Measurements from ENCODE around the gene USP40.

Gene USP40

DNA sequence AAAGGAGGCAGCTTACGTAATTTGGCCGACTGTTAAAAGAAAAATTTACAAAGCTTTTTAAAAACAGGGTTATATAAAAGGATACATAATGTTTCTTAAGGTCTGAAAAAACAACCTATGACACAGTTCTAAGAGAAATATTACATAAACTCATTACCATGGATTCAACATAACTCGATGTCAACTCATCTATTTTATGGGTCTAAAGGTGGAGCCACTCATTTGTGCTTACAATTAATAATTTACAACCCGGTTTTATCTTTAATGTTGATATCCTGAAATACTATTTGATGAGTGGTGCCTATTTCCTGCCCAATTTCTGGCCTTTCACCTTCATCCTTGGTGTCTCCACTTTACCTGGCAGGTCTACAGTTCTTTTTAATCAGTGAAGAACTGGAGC lies 15.1 kb downstream of the USP40 start:
- DNase-seq = no peak

DNA sequence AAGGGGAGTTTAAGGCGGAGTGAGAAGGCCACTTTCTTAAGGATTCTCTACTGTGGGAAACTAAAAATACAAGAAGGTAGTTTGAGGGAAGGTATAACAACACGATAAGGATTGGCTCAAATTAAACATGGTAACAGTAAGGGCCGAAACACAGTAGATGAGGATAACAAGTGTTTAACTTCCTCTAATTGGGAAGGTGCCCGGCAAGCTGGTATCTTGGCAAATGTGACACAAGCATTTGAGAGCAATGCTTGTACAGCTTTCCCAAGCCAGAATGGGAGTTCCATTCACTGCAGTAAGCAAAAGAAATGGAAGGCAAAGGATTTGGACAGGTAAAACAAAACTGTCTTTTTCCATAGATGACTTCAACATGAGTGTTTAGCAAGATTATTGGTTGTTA lies 19.8 kb downstream of the USP40 start:
- DNase-seq = no peak

DNA sequence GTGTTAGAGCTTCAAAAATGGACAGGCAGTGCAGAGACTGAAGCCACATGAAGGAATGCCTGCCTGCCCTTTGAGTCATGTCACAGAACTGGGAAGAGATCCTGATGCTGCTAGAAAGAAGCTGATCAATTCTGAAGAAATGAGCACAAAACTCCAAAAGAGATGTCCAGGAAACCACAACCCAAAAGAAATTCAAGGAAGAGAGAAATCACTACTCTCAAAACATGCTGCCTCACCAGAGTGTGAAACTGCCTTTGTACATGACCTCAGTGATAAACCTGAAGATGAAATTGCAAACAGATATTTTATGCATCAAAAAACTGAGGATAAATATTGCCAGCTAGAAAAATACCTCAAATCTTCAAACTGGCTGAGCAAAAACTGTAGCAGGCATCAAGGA lies 20.5 kb downstream of the USP40 start:
- DNase-seq = no peak

- no peak for DNase-seq
Observed at GRCh38 chr2:233544200-233544610, 22.4 kb downstream of the USP40 start.

DNA sequence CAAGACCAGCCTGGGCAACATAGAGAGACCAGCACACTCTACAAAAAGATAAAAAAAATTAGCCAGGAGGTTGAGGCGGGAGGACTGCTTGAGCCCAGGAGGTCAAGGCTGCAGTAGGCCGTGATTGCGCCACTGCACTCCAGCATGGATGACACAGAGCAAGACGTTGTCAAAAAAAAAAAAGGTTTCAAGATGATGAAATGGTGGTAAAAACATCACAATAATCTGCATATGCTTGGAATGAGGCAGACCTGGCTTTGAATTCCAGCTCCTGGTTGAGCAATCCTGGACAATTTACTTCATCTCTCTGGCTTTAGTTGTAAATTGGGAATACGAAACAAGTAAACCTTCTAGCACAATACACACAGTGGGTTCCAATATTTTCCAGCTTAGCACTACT lies 24.1 kb downstream of the USP40 start:
- DNase-seq = no peak

DNA sequence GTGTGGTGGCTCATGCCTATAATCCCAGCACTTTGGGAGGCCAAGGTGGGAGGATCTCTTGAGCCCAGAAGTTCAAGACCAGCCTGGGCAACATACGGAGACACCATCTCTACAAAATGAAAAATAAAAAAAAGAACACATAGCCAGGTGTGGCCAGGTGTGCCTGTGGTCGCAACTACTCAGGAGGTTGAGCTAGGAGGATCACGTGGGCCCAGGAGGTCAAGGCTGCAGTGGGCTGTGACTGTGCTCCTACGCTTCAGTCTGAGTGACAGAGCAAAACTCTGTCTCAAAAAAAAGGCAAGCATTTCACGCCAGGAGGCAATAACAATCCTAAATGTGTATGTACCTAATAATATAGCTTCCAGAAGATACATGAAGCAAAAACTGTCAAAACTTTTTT lies 27.8 kb downstream of the USP40 start:
- no peak for DNase-seq

- DNase-seq = no peak
Observed at GRCh38 chr2:233535271-233535670, 31.3 kb downstream of the USP40 start.

DNA sequence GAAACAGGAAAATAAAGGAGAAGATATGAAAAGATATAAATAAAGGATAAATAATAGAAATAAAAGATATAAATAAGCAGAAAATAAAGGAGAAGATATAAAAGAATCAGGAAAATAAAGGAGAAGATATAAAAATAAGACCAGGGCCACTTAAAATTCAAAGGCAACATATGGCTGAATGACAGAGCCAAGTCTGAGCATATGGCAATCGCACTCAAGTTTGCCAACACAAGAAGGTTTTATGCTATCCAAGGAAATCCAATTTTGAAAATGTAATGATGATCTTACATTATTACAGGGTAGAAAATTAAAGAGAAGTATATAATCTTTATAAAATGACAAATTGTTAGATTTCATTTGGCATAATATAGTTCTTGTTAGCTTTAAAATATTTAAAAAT lies 33.6 kb downstream of the USP40 start:
- no peak for DNase-seq

- DNase-seq = no peak
Observed at GRCh38 chr2:233531955-233532354, 34.6 kb downstream of the USP40 start.

DNA sequence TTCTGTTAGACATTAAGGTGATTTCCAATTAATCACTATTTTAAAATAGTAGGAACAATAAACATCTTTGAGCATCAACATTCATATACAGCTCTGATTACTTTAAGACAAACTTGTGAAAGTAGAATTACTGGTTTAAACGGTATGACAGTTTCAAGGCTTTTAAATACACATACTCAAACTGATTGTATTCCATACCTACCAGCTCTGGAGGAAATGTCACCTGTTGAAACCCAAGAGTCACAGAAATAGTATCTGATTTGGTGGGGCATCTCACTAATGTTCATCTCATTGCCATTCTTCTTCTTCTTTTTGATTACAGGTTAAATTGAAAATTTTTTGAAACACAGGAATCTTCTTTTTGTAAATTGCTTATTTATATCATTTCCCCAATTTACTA lies 36.2 kb downstream of the USP40 start:
- DNase-seq = no peak

- DNase-seq = no peak
Observed at GRCh38 chr2:233528182-233528581, 38.4 kb downstream of the USP40 start.

DNA sequence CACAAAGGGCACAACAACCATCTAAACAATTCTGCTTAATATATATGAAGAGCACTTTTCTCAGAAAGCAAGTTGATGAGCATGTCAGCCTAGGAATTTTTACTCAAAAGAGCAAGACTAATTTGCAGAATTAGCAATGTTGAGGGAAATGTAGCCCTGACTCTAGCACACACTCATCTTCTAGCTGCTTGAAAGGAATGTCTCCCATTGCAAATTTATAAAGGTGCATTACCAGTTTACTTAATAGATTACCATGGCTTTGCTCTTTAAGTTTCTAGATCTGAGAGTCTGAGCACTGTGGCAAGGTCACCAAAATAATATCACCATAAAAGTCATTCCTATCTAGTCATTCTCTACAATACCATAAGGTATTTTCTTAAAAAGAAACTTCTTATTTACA lies 40.8 kb downstream of the USP40 start:
- DNase-seq = no peak

GRCh38 chr2:233519787-233520611 lies 46.6 kb downstream of the USP40 start:
- DNase-seq = no peak

DNA sequence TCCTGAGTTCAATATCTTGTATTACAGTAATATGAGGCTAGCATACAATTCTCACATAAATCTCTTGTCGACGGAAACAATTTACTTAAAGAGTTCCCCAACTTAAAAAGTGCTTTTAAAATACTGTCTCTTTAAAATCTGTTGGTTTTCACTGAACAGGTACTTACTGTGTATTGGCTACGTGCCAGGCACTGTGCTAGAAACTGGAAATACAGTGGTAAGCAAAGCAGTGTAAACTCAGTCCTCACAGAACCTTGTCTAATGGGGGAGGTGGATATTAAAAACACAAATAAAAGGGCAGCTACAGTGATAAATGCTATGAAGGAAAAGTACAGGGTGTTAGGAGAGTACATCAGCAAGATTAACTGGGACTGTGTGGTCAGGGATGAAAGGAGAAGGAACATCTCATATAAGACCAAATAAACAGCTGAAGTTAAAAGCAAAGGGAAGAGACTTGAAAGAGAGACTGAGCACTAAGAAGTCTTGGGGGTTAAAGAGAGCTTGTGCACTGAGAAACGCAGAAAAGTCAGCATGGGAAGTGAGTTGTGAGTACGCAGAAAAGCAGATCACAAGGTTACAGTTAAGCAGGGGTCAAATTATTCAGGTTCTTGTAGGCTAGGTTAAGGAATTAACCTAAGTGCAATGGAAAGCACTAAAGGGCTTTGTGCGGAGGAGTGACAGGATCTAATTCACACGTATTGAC lies 52.5 kb downstream of the USP40 start:
- no peak for DNase-seq

- no peak for DNase-seq
Observed at GRCh38 chr2:233503947-233504637, 62.5 kb downstream of the USP40 start.

DNA sequence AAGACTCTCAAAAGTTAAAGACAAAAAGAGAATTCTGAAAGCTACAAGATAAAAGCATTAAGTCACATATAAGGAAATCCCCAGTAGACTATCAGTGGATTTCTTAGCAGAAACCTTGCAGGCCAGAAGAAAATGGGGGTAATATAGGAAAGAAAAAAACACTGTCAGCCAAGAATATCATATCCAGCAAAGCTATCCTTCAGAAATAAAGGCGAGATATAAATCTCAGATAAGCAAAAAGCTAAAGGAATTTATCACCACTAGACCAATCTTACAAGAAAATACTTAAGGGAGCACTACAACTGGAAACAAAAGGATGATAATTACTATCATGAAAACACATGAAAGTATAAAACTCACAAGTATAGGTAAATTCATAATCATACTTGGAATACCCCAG lies 63.1 kb downstream of the USP40 start:
- no peak for DNase-seq

DNA sequence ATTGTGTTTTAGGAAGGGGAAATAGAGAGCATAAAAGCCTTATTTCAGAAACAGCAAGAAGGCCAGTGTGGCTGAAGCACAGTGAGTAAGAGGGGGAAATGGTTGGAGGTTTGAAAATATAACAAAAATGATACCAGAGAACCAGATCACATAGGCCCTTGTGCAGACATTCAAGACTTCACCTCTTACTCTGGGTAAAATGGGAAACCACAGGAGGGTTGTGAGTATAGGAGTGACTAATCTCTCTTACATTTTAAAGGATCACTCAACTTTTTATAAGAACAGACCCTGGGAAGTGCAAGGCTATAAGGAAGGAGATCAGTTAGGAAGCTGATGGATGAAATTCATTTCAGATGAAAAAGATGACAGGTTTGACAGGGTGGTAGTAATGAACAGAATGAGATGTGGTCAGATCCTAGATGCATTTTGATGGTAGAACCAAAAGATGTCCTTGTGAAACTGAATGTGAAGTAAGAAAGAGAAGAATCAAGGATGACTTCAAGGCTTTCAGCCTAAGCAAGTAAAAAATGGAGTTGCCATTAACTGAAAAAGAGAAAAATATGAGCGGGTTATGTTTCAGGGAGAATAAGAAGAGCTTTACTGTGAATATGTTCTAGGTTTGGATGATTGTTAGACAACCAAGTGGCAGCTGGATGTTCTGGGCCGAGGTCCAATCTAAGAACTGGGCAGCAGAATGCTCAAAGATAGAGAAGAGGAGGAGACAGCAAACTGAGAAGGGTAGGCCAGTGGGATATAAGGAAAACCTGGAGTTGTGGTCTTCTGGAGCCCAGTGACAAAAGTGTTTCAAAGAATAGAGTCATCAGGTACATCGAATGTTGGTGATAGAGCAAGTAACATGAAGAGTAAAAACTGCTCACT lies 65.1 kb downstream of the USP40 start:
- DNase-seq = no peak

GRCh38 chr2:233499928-233500327 lies 66.7 kb downstream of the USP40 start:
- DNase-seq = no peak

DNA sequence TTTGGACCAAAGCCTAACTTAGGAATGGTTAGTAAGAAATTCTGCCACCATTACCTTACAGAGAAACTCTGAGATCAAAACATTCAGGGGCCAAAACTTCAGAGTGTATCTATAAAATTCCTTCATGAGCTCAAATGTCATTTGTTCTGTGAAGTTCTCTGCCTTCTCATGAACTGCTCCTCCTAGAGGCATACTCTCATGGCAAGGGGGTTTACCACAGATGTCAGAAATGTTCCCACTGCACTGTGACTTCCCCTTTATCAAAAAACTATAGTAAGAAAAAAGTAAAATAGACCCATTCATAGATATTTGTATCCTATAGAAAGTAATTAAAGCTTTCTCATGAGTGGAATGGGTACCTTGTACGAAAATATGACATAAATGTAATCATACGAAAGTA lies 68.5 kb downstream of the USP40 start:
- no peak for DNase-seq

DNA sequence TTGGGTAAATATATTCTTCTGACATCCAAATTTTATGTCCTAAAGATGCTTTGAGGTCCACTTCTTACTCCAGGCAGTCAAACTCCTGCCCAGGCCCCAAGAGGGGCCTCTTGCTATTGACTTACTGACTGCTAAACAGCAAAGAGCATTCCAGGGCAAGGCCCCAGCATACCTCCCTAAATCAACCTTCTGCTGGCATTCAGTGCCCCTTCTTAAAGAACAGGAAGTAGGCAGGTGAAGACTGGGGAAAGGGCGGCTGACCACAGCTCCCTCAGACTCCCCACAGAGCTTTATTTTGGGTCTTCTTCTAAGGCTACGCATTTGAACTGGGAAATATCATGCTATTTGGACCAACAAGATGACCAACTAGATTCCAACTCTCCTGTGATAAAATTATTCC lies 68.9 kb downstream of the USP40 start:
- no peak for DNase-seq

DNA sequence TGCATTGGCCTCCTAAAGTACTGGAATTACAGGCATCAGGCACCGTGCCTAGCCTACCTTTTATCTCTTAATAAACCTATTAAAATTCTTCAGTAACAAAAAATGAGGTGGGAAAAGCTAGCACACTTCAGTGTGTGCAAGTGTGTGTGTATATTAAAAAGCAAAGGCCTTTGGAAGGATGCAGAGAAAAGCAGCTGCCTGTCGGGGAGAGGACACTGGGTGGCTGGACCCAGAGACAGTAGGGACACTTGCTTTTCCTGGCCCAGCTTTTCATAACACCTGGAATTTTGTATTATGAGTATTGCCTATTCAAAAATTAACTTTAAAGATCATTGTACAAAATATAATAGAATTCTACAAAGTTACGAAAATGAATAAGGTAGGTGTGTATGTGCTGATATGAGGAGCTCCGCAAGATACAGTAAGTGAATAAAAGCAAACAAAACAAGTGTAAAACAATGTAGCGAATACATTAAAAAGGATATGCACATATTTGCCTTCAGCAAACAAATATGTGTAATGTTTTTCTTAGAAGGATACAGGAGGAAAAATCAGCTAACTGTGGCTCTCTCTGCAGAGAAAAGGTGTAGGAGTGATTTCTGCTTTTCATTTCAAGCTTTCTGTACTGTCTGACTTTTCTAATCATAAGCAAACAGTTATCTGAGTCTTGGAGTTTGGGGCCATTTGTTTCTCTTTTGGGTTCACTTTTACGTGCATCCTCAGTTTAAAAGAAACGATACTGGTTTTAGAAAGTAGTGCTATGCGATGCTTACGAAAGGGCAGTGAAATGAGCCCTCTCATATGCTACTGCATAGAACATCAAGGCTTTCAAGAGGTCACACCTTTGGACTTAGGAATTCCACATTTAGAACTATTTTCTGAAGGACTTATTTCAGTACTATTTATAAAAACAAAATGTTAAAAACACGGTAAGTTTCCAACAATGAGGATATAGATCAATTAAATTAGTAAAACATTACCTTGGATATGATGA lies 70.8 kb downstream of the USP40 start:
- DNase-seq = no peak

DNA sequence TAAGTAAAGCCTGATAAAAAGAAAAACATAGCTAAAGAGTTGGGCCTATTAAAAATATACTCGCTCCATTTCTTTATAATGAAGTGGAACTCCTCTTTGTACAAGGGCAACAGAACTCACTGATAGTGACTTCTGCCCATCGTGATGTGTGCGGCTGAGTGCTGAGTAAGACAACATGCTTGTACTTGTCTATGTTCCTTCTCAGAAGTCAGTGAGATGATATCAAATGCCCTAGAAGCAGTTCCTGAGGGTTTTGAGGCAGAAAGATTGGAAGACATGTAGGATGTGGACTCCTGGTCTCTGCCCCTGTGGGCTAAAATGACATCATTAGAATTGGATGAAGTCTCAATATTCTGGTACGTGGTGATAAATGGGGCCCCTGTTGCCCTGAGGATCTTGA lies 73.8 kb downstream of the USP40 start:
- DNase-seq = no peak
